Activated naive CD8-positive, alpha-beta T cell (primary cell): ENCODE measurements around the gene MYOT.

Experiments
- H3K27ac Mint-ChIP-seq: one replicate; pipeline ENCODE4 v1.8.0; 2021; ENCODE audit warnings: mixed read lengths
- H3K27me3 Mint-ChIP-seq: one replicate; pipeline ENCODE4 v1.8.0; 2021; ENCODE audit warnings: mixed read lengths
- H3K36me3 Mint-ChIP-seq: one replicate; pipeline ENCODE4 v1.8.0; 2021; ENCODE audit warnings: mixed read lengths
- H3K4me1 Mint-ChIP-seq: one replicate; pipeline ENCODE4 v1.8.0; 2021; ENCODE audit warnings: low read depth, mixed read lengths
- H3K4me3 Mint-ChIP-seq: one replicate; pipeline ENCODE4 v1.8.0; 2021; ENCODE audit warnings: mild to moderate bottlenecking, mixed read lengths
- H3K9me3 Mint-ChIP-seq: one replicate; pipeline ENCODE4 v1.8.0; 2021; ENCODE audit warnings: low read depth, mixed read lengths

MYOT gene

DNA sequence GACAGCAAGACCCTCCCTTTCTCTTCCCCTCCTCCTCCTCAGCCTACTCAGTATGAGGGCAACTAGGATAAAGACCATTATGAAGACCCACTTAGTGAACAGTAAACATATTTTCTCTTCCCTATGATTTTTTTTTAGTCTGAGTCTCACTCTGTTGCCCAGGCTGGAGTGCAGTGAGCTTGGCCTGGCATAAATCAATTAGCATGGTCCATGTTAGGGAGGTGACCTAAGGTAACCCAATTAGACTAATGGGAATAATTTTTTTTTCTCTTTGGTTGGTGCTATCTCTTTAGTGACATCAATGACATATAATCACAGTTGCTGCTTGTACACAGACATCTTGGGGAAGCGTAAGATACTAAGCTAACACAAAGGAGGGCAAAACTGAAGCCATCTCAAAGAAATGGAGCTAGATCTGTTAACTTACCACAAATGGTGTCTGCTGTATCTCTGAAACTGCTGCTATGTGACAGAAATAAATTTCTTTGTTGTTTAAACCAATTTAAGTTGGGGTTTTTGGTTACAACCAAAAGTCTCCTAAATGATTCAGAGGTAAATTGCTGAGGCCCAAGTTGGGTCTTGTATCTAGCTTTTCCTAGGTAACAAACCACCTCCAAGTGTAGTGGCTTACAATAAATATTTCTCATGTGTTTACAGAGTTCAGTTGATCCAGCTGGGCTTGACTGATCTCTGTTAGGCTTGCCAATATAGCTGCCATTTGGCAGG, 34.9 kb downstream of the MYOT start:
- no peak overlapping the region for H3K4me3 Mint-ChIP-seq
- no peaks in the 10 kb centered on the region for H3K36me3 Mint-ChIP-seq
- H3K27me3 Mint-ChIP-seq: no peaks in the 10 kb centered on the region
- no peaks in the 10 kb centered on the region for H3K9me3 Mint-ChIP-seq
- H3K27ac Mint-ChIP-seq: no peak overlapping the region
- H3K4me1 Mint-ChIP-seq: no peaks in the 10 kb centered on the region

GRCh38 chr5:137914758-137915157, 47.1 kb downstream of the MYOT start:
- peaks cover 5% of the 10 kb centered on the region for H3K27me3 Mint-ChIP-seq
- peaks cover 2% of the 10 kb centered on the region for H3K36me3 Mint-ChIP-seq
- no peaks in the 10 kb centered on the region for H3K4me1 Mint-ChIP-seq
- no peak overlapping the region for H3K27ac Mint-ChIP-seq
- H3K9me3 Mint-ChIP-seq: peaks cover 10% of the 10 kb centered on the region
- no peak overlapping the region for H3K4me3 Mint-ChIP-seq

DNA sequence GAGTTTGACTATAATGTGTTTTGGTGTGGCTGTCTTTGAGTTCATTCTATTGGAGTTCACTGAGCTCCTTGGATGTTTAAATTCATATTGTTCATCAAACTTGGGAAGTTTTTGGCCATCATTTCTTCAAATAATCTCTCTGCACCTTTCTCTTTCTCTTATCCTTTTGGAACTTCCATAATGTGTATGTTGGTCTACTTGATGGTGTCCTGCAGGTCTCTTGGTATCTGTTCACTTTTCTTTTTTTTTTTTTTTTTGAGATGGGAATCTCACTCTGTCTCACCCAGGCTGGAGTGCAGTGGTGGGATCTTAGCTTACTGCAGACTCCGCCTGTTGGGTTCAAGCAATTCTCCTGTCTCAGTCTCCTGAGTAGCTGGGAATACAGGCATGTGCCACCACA, 49.3 kb downstream of the MYOT start:
- H3K27me3 Mint-ChIP-seq: peaks cover 5% of the 10 kb centered on the region
- H3K9me3 Mint-ChIP-seq: peaks cover 10% of the 10 kb centered on the region
- no peak overlapping the region for H3K27ac Mint-ChIP-seq
- no peaks in the 10 kb centered on the region for H3K4me1 Mint-ChIP-seq
- no peak overlapping the region for H3K4me3 Mint-ChIP-seq
- H3K36me3 Mint-ChIP-seq: no peaks in the 10 kb centered on the region

- no peak overlapping the region for H3K4me3 Mint-ChIP-seq
- no peak overlapping the region for H3K27ac Mint-ChIP-seq
- peaks cover 4% of the 10 kb centered on the region for H3K9me3 Mint-ChIP-seq
- no peaks in the 10 kb centered on the region for H3K27me3 Mint-ChIP-seq
- no peaks in the 10 kb centered on the region for H3K36me3 Mint-ChIP-seq
- H3K4me1 Mint-ChIP-seq: no peaks in the 10 kb centered on the region
Measured at GRCh38 chr5:137921931-137922330, 54.3 kb downstream of the MYOT start.

- no peak overlapping the region for H3K27ac Mint-ChIP-seq
Measured at GRCh38 chr5:137923856-137924255, 56.2 kb downstream of the MYOT start.

DNA sequence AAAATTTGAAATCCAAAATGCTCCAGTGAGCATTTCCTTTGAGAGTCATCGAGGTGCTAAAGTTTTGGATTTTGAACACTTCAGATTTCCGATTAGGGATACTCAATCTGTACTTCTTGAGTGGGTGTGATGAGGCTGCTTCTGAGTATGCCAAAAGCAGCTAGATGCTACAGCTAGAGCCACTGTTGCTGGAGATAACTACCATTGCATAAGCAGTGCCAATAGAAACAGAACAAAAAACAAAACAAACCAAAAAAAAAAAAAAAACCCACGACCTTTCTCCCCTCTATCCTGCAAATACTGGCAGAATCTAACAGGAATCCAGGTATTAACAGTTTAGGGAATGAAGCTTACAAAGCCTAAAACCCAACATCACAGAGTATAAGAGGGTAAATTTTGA, 65.1 kb downstream of the MYOT start:
- no peaks in the 10 kb centered on the region for H3K9me3 Mint-ChIP-seq
- peaks cover 8% of the 10 kb centered on the region for H3K36me3 Mint-ChIP-seq
- no peaks in the 10 kb centered on the region for H3K27me3 Mint-ChIP-seq
- no peak overlapping the region for H3K27ac Mint-ChIP-seq
- H3K4me3 Mint-ChIP-seq: no peak overlapping the region
- peaks cover 3% of the 10 kb centered on the region for H3K4me1 Mint-ChIP-seq

More at GRCh38 chr5:137923856-137924255, 56.2 kb downstream of the MYOT start:
- Mint-ChIP-seq H3K4me1 (no peaks in the 10 kb centered on the region), H3K4me3 (no peak overlapping the region), H3K9me3 (no peaks in the 10 kb centered on the region), H3K36me3 (peaks cover 4% of the 10 kb centered on the region), H3K27me3 (no peaks in the 10 kb centered on the region)

DNA sequence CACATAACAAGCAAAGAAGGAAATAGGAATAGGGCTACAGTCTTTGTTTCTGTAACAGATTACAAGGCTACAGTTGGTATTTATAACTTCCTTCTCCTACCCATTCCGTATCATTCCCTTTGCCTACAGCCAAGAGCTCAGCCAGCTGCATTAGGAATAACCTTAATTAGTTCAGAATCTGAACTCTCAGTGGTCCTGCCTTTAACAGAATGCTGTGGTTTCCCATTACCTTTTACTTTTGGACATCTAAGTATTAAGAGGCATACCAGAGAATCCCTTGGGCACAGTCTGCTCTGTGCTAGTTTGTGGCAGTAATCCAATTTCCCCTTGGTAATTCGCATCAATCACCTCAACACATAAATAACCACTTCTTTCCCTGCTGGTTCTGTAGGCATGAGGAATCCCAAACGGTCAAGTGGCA, 65.8 kb downstream of the MYOT start:
- Mint-ChIP-seq H3K27ac (no peak overlapping the region), H3K27me3 (no peaks in the 10 kb centered on the region), H3K9me3 (no peaks in the 10 kb centered on the region), H3K4me3 (no peak overlapping the region), H3K4me1 (peaks cover 5% of the 10 kb centered on the region), H3K36me3 (peaks cover 5% of the 10 kb centered on the region)

GRCh38 chr5:137935190-137935589, 67.5 kb downstream of the MYOT start:
- peak overlapping the region; percentile 35 for H3K27ac Mint-ChIP-seq
- H3K36me3 Mint-ChIP-seq: peaks cover 7% of the 10 kb centered on the region
- H3K4me3 Mint-ChIP-seq: no peak overlapping the region
- H3K9me3 Mint-ChIP-seq: no peaks in the 10 kb centered on the region
- H3K4me1 Mint-ChIP-seq: peaks cover 10% of the 10 kb centered on the region
- H3K27me3 Mint-ChIP-seq: no peaks in the 10 kb centered on the region

DNA sequence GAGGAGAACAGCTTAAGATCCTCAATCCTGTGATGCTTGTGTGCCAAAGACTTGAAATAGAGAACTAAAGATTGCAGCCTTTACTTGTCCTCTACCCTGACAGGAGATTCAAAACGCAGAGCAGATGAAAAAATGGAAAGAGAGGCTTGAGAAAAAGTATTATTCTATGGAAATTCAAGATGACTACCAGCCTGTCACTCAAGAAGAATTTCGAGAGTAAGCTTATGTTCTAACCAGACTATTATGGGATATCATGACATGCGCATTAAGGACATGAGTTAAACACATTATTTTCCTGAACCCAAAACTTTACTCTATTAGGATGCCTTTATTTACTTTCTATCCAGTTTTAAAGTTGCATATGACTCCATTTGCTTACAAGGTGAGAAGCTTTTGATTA, 68.0 kb downstream of the MYOT start:
- Mint-ChIP-seq H3K9me3 (no peaks in the 10 kb centered on the region), H3K27ac (peak overlapping the region; percentile 34), H3K36me3 (peaks cover 7% of the 10 kb centered on the region), H3K27me3 (no peaks in the 10 kb centered on the region), H3K4me3 (no peak overlapping the region), H3K4me1 (peaks cover 10% of the 10 kb centered on the region)
